Gastroesophageal sphincter (tissue), 3 donors: ENCODE data around the gene PTPN4.

ENCODE experiments used
- EP300 ChIP-seq: sonication (generic); formaldehyde crosslinking; IDR thresholded peaks from one replicate; pipeline ENCODE4 v1.6.1; 2017; ENCODE audit warnings: antibody characterized with exemption, mild to moderate bottlenecking
- POLR2A ChIP-seq, 2 donors: fragments of 450-650 bp; IDR thresholded peaks; one replicate each; pipeline ENCODE4 v1.6.1; 2017; ENCODE audit warnings: antibody characterized with exemption in 2 of 2, mild to moderate bottlenecking in 2 of 2, moderate library complexity in 1 of 2
- POLR2AphosphoS5 ChIP-seq: sonication (generic); formaldehyde crosslinking; IDR thresholded peaks from one replicate; pipeline ENCODE4 v1.6.1; 2017; ENCODE audit warnings: antibody characterized with exemption
- TF ChIP-seq, protein P1 (sequence below), 4 experiments: fragments of 200-600 bp in 2 of 4; fragments of 450-650 bp in 2 of 4; sonication (generic) in 1 of 4; IDR thresholded peaks; one replicate each; pipeline ENCODE4 v1.5.1; 2017 to 2019; ENCODE audit warnings: antibody characterized with exemption in 4 of 4, mild to moderate bottlenecking in 2 of 4, moderate library complexity in 2 of 4

DNA sequence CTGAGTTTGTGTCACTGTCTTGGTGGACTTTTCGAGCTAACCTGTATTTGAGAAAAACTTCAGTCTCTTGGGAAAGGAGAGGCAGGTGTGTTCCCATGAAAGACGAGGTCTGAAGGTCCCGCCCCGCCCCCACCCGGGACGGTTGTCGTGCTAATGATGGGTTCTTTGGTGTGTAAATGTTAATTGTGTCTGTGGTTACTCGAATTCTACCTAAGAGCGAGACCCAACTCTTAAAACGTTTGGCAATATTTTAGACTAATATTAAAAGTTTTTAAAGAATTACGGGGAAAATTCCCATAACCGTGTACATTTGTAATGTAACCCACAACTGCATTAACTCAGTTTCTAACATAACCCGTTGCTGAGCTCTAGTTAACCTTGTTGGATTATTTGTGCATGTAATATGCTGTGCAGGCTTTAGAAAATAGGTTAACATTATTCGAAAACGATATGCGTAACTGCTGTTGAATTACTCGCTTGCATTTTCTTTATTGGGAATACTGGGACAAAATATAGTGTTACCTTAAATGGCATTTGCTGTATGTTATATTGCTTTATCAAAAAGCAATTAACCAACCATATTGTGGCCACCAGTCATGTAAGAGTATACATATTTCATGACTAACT, 254.0 kb downstream of the PTPN4 start:
- TF ChIP-seq, protein P1, sequence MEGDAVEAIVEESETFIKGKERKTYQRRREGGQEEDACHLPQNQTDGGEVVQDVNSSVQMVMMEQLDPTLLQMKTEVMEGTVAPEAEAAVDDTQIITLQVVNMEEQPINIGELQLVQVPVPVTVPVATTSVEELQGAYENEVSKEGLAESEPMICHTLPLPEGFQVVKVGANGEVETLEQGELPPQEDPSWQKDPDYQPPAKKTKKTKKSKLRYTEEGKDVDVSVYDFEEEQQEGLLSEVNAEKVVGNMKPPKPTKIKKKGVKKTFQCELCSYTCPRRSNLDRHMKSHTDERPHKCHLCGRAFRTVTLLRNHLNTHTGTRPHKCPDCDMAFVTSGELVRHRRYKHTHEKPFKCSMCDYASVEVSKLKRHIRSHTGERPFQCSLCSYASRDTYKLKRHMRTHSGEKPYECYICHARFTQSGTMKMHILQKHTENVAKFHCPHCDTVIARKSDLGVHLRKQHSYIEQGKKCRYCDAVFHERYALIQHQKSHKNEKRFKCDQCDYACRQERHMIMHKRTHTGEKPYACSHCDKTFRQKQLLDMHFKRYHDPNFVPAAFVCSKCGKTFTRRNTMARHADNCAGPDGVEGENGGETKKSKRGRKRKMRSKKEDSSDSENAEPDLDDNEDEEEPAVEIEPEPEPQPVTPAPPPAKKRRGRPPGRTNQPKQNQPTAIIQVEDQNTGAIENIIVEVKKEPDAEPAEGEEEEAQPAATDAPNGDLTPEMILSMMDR (IDR thresholded peaks at IDR 0.05), result no peak
- TF ChIP-seq POLR2AphosphoS5 (no peak), EP300 (no peak), POLR2A (IDR thresholded peaks at IDR 0.05) (no peak)
